Ovary (tissue), 9 donors: ENCODE data around the gene CXCR4. TPM values are rescaled to one million over a fixed set of nuclear protein-coding genes. Genes with fewer than 3 reads are reported as not detected.

ENCODE experiments used
- DNase-seq, 5 donors: peaks; one replicate each; pipeline ENCODE4 v3.0.0-alpha.2; 2019 to 2020
- H3K27ac ChIP-seq, 2 donors: fragments of 200-600 bp; one replicate each; pipeline versions ENCODE4 v1.5.1 to v1.8.0; 2019 to 2022
- H3K27me3 ChIP-seq: fragments of 200-600 bp; one replicate; pipeline ENCODE4 v1.8.0; 2022
- H3K36me3 ChIP-seq: fragments of 200-600 bp; sonication (generic); one replicate; pipeline ENCODE4 v1.5.1; 2019
- H3K4me1 ChIP-seq: one replicate; pipeline ENCODE4 v1.8.1; 2013; ENCODE audit warnings: mild to moderate bottlenecking, moderate library complexity; ENCODE audit not compliant: insufficient read depth
- H3K4me3 ChIP-seq: fragments of 200-600 bp; sonication (generic); one replicate; pipeline ENCODE4 v1.5.1; 2017
- H3K9me3 ChIP-seq, 2 donors: fragments of 200-600 bp in 1 of 2; sonication (generic) in 1 of 2; one replicate each; pipeline versions ENCODE4 v1.5.1 to v1.8.1; 2013 to 2019; ENCODE audit warnings: mild to moderate bottlenecking in 1 of 2, moderate library complexity in 1 of 2
- EP300 ChIP-seq: sonication (generic); formaldehyde crosslinking; IDR thresholded peaks from one replicate; pipeline ENCODE4 v1.6.1; 2017; ENCODE audit warnings: antibody characterized with exemption
- POLR2A ChIP-seq: fragments of 450-650 bp; IDR thresholded peaks from one replicate; pipeline ENCODE4 v1.6.1; 2017; ENCODE audit warnings: antibody characterized with exemption, mild to moderate bottlenecking, moderate library complexity
- WGBS, 3 donors: extraction: QIAGEN DNeasy Blood & Tissue Kit in 1 of 3; methylation state at CpG; one replicate each; pipeline versions ENCODE4 v1.1.5 to v1.1.7; 2013 to 2017; 5-methylcytosine and 5-hydroxymethylcytosine counted together
- intact Hi-C, 4 donors: fragments of 100-400 bp; cut with DNase I; formaldehyde crosslinking; loops; one replicate each; pipeline versions ENCODE4 v1.11.0 to v1.15.1; 2022 to 2023
- polyA plus RNA-seq, 2 donors: library from polyadenylated mRNA; stranded (reverse); fragments of 200-250 nt in 1 of 2; fragments of 350-450 nt in 1 of 2; fragmentation: Illumina TruSeq in 1 of 2; extraction: RNeasy Lipid Tissue Mini Kit (QIAGEN cat#74804) in 1 of 2; gene quantifications; one replicate each; pipeline ENCODE4 v1.2.3, GENCODE V29; 2013 to 2014
- total RNA-seq, 7 donors: library from RNA; depleted of rRNA in 2 of 7; stranded (reverse); fragments of >200 nt in 2 of 7; fragmentation: NEBNext Ultra II Directional in 3 of 7; extraction: Animal tissue kit (Norgen Biotek cat#: 25700) in 3 of 7; gene quantifications; one replicate each; pipeline versions ENCODE4 v1.1.0 to v1.2.4, GENCODE V29; 2016 to 2023
- TF ChIP-seq, protein P1 (sequence below), 3 donors: fragments of 450-650 bp in 2 of 3; fragments of 200-600 bp in 1 of 3; IDR thresholded peaks; one replicate each; pipeline versions ENCODE4 v1.5.1 to v1.8.0; 2016 to 2022; ENCODE audit warnings: antibody characterized with exemption in 3 of 3, mild to moderate bottlenecking in 1 of 3
- donor health status: DM: no; HTN: no; CAD: no; lungs with moderate emphysema.
- donor health status: DM: no; HTN: no; CAD: no.
- donor health status: Bipolar disorder and iron deficiency.
- donor health status: DM: yes; HTN: yes; CAD: no.
- donor health status: DM: no; HTN: no; CAD: no.
- donor health status: DM: yes; HTN: yes; CAD: no.

Gene CXCR4
- total and polyA plus RNA-seq, 9 donors = 2.7 to 33.0 (median 8.9) TPM

DNA sequence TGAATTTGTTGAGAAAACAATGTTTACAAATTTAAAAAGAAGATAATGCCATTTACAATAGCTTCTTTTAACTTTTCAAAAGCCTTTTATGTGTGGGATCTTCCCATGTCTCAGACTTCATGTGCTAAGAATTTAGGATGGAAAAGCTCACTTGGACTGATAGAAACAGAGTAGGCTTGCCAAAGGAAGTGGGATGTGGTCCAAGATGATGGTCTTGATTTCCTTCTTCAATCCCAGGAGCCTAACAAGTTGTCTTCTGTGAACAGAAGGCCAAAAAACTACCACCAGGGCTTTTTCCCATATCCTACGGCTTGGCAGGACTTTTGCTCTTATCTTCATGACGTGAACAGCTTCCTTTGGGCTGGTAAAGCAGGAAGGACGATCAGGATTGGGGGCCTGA, 9.5 kb downstream of the CXCR4 start:
- TF ChIP-seq, protein P1, sequence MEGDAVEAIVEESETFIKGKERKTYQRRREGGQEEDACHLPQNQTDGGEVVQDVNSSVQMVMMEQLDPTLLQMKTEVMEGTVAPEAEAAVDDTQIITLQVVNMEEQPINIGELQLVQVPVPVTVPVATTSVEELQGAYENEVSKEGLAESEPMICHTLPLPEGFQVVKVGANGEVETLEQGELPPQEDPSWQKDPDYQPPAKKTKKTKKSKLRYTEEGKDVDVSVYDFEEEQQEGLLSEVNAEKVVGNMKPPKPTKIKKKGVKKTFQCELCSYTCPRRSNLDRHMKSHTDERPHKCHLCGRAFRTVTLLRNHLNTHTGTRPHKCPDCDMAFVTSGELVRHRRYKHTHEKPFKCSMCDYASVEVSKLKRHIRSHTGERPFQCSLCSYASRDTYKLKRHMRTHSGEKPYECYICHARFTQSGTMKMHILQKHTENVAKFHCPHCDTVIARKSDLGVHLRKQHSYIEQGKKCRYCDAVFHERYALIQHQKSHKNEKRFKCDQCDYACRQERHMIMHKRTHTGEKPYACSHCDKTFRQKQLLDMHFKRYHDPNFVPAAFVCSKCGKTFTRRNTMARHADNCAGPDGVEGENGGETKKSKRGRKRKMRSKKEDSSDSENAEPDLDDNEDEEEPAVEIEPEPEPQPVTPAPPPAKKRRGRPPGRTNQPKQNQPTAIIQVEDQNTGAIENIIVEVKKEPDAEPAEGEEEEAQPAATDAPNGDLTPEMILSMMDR (IDR thresholded peaks at IDR 0.05) = no peak
- TF ChIP-seq POLR2A = no peak
- TF ChIP-seq EP300 = no peak
- WGBS, 3 donors = 50 to 66% (median 60%) methylated on average over 3 of the region's 3 CpGs
- Histone ChIP-seq H3K27ac (no peak overlapping the region), H3K36me3 (no peaks in the 10 kb centered on the region), H3K4me1 (no peaks in the 10 kb centered on the region), H3K4me3 (no peak overlapping the region), H3K9me3 (no peaks in the 10 kb centered on the region), H3K27me3 (no peaks in the 10 kb centered on the region)
- intact Hi-C loops = no loop called here
- DNase-seq = no peak

DNA sequence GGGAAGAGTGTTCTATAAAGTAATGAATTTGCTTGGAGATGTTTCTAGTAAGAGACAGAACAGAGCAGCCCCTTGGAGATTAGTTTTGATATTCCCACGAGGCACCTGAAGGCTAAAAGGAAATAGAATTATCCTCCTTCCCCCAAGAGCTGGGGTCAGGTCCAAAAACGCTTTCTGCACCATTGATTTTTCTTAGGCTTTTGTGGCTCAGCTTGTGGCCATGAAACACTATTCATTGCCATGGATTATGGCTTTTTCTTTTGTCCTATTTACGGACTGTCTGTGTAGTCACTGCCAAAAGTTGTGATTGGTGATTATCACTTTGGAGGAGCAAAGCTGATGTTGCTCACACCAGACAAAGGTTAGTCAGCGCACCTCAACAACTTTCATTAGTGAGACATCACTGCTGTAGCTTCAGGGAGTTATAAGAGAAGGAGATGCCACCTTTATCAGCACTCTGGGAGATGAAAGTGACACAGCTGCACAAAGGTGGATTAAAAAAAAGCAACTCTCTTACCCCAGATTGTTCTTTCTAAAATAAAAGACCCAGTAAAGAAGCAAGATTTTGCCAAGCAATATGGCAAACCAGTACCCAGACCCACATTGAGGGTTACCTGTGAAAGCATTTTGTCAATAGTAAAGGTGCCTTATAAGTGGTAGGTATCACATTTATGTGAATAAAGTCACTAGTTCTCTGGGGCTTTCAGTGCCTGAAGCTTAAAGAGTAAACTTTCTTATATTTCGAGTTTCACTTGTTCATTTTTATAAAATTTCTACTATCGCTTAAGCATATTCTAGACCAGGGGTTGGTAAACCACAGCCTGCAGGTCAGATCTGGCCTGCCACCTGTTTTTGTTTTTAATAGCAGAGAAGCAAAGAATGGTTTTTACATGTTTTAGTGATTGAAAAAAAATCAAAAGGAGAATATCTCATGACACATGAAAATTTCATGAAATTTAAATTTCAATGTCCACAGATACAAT, 10.6 kb downstream of the CXCR4 start:
- intact Hi-C loops = no loop called here
- WGBS, 3 donors = 81 to 84% (median 83%) methylated on average over 6 of the region's 6 CpGs
- no peaks in the 10 kb centered on the region for H3K9me3 ChIP-seq
- H3K36me3 ChIP-seq = no peaks in the 10 kb centered on the region
- TF ChIP-seq, protein P1 (IDR thresholded peaks at IDR 0.05) = no peak
- no peak for TF ChIP-seq POLR2A
- no peak for TF ChIP-seq EP300
- no peaks in the 10 kb centered on the region for H3K4me1 ChIP-seq
- no peaks in the 10 kb centered on the region for H3K27me3 ChIP-seq
- DNase-seq = no peak
- H3K4me3 ChIP-seq = no peak overlapping the region
- no peak overlapping the region for H3K27ac ChIP-seq

DNA sequence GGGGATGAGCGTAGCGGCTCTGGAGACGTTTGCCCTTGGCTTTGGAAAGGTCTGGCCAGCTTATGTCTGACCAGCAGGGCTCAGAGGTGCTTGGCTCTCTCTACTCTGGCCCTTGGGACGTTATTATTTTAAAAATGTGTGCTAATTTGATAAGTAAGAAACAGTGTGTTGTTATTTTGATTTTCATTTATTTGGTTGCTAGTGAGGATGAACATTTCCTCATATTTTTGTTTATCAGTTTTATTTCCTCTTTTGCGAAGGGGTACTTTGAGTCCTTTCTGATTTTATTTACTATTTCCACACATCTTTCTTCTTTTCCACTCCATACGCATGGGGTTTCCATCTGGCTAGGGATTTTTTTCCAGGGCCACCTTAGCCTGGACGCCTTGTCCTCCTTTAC, 11.4 kb downstream of the CXCR4 start:
- intact Hi-C loops = no loop called here
- no peak for DNase-seq
- no peaks in the 10 kb centered on the region for H3K9me3 ChIP-seq
- no peak overlapping the region for H3K27ac ChIP-seq
- H3K4me1 ChIP-seq = no peaks in the 10 kb centered on the region
- TF ChIP-seq, protein P1 (IDR thresholded peaks at IDR 0.05) = no peak
- no peak overlapping the region for H3K4me3 ChIP-seq
- no peaks in the 10 kb centered on the region for H3K36me3 ChIP-seq
- 34 to 60% (median 38%) methylated on average over 7 of the region's 7 CpGs for WGBS, 3 donors
- no peaks in the 10 kb centered on the region for H3K27me3 ChIP-seq

DNA sequence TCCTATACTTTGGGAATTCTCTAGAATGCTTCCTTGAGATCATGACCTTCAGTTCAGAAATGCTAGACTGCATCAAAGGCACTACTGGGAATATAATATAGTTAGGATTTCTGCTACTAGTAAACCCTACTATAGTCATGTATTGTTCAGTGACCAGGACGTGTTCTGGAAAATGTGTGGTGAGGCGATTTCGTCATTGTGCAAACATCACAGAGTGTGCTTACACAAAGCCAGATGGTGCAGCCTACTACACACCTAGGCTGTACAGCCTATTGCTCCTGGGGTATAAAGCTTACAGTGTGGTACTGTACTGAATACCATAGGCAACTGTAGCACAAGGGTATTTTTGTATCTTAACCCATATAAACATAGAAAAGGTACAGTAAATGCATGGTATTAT, 13.0 kb downstream of the CXCR4 start:
- Histone ChIP-seq H3K27ac (no peak overlapping the region), H3K36me3 (no peaks in the 10 kb centered on the region), H3K4me1 (no peaks in the 10 kb centered on the region), H3K27me3 (no peaks in the 10 kb centered on the region), H3K9me3 (no peaks in the 10 kb centered on the region), H3K4me3 (no peak overlapping the region)
- intact Hi-C loops = no loop called here
- no peak for DNase-seq
- TF ChIP-seq POLR2A = no peak
- TF ChIP-seq EP300 = no peak
- TF ChIP-seq, protein P1 (IDR thresholded peaks at IDR 0.05) = no peak
- 90 to 95% (median 94%) methylated on average over 3 of the region's 3 CpGs for WGBS, 3 donors
